Measurements from ENCODE around the gene SLC40A1. TPM values are rescaled to one million over a fixed set of nuclear protein-coding genes. Genes with fewer than 3 reads are reported as not detected.

Gene SLC40A1
- total RNA-seq, 1 donor from 2014 or later = 0.86 TPM

DNA sequence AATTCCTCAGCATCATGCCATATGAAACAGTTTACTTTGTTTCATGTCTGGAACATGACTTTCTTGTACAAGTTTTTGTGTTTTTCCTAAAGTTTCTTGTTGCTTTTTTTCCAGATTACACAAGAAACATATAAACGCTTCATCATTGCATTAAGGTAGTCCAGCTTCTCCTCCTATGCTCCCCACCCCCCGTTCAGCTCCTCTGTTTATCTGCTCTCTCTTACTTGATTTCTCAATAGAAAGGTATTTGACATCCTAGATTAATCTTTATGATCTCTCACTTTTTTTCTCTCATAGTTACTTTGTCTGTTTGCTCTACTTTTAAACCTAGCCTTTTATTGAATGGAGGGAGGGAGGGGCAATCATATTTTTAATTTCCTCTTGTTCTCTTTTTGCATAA lies 25.4 kb downstream of the SLC40A1 start:
- Mint-ChIP-seq H3K4me3 (no peak overlapping the region), H3K9me3 (no peaks in the 10 kb centered on the region), H3K36me3 (ENCODE audit: low read depth) (no peaks in the 10 kb centered on the region), H3K4me1 (ENCODE audit: low read depth) (peaks cover 5% of the 10 kb centered on the region), H3K27ac (no peak overlapping the region), H3K27me3 (ENCODE audit: insufficient read depth) (peaks cover 4% of the 10 kb centered on the region)
- DNase-seq (ENCODE audit: low spot score) = no peak
- intact Hi-C loops (cut with micrococcal nuclease) = no loop called here

DNA sequence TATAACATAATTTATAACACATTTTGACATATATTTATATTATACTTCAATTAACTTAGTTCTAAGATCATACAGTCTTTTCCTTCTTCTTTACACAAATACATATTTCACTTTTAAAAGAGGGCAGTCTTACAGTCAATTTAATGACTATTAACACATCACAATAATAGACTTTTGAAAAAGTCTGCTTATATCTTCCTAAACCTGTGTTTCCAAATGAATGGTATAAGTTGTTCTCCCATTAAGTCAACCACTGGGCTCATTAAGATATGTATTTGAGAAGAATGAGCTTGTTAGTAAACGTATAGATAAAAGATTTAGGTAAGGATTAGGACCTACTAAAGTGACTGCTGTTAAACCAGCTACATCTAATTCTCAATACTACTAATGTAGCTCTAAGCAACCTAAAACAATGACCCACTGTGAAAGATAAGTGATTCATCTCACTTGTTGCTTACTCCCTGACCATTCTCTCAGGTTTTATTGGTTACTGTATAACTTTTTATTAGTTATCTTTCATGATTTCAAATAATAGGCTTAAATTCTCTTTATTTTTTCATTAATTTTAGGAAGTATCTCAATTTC lies 27.0 kb downstream of the SLC40A1 start:
- H3K27me3 Mint-ChIP-seq (ENCODE audit: insufficient read depth) = peaks cover 4% of the 10 kb centered on the region
- no peaks in the 10 kb centered on the region for H3K9me3 Mint-ChIP-seq
- no peak for DNase-seq (ENCODE audit: low spot score)
- no peak overlapping the region for H3K4me3 Mint-ChIP-seq
- intact Hi-C loops (cut with micrococcal nuclease) = no loop called here
- no peaks in the 10 kb centered on the region for H3K4me1 Mint-ChIP-seq (ENCODE audit: low read depth)
- H3K36me3 Mint-ChIP-seq (ENCODE audit: low read depth) = no peaks in the 10 kb centered on the region
- H3K27ac Mint-ChIP-seq = no peak overlapping the region

DNA sequence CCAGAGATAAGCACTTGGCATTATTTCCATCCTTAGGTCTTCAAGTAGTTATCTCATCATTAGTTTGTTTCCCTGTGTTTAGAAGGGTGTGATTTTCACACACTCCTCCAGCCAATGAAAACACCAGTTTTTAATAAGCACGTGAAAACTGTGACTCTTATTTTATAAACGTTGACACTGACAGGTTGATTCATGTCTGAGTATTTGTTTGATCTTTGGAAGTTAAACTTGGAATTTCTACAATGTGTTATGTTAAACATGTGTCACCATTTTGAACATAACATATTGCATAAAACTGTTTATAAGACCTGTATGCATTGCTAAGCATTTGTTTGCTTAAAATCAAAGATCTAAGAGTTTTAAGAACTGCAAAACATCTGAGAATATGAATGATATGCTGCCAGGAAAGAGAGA lies 27.6 kb downstream of the SLC40A1 start:
- no peaks in the 10 kb centered on the region for H3K36me3 Mint-ChIP-seq (ENCODE audit: low read depth)
- no peak overlapping the region for H3K4me3 Mint-ChIP-seq
- H3K4me1 Mint-ChIP-seq (ENCODE audit: low read depth) = no peaks in the 10 kb centered on the region
- peaks cover 4% of the 10 kb centered on the region for H3K27me3 Mint-ChIP-seq (ENCODE audit: insufficient read depth)
- no peaks in the 10 kb centered on the region for H3K9me3 Mint-ChIP-seq
- DNase-seq (ENCODE audit: low spot score) = no peak
- intact Hi-C loops (cut with micrococcal nuclease) = no loop called here
- no peak overlapping the region for H3K27ac Mint-ChIP-seq

DNA sequence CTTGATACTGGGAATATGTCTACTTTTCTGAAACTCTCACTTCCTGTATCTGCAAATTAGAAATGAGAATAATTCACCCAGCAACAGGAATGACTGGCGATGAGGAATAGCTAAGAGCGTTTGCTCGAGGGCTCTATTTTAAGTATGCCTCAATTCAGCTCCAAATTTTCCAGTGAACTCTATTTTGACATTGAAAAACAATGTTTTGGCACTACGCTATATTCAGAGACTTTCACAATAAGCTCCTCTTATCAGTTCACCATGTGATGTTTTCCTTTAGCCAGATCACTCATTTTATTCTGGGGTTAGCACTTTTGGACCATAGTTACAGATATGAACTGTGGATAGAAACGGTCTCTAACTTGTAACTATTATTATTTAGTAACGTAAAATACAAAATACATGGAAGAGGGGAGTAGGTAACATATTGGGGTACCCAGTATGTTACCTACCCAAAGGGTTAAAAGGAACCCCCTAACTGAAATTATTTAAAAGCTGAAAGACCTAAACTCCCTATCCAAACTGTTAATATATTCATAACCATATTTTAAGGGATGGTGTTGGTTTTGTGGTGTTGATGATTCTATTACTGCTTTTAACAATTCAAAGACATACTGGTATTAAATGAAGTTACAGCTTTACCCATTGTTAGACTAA lies 28.1 kb downstream of the SLC40A1 start:
- DNase-seq (ENCODE audit: low spot score) = no peak
- Mint-ChIP-seq H3K27me3 (ENCODE audit: insufficient read depth) (peaks cover 4% of the 10 kb centered on the region), H3K36me3 (ENCODE audit: low read depth) (no peaks in the 10 kb centered on the region), H3K27ac (no peak overlapping the region), H3K4me3 (no peak overlapping the region), H3K4me1 (ENCODE audit: low read depth) (no peaks in the 10 kb centered on the region), H3K9me3 (no peaks in the 10 kb centered on the region)
- intact Hi-C loops (cut with micrococcal nuclease) = no loop called here

DNA sequence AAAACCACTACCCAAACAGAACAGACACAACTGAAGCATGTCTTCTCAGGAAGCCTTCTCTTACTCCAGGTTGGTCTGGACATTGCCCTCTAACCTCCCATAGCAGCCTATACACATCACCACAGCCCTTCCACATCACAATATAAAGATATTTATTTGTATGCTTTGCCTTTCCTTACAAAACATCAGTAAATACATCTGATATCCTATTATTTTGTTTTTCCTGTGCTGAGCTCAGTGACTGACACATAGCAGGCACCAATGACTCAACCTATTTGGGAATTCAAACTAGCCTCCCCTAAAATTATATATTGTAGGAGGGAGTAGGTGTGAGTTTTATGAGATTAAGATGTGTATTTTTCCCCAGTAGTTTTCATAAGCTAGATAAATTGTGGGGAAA lies 28.8 kb downstream of the SLC40A1 start:
- H3K36me3 Mint-ChIP-seq (ENCODE audit: low read depth) = no peaks in the 10 kb centered on the region
- intact Hi-C loops (cut with micrococcal nuclease) = no loop called here
- H3K27me3 Mint-ChIP-seq (ENCODE audit: insufficient read depth) = peaks cover 4% of the 10 kb centered on the region
- no peak overlapping the region for H3K4me3 Mint-ChIP-seq
- H3K27ac Mint-ChIP-seq = no peak overlapping the region
- no peak for DNase-seq (ENCODE audit: low spot score)
- H3K9me3 Mint-ChIP-seq = no peaks in the 10 kb centered on the region
- no peaks in the 10 kb centered on the region for H3K4me1 Mint-ChIP-seq (ENCODE audit: low read depth)

DNA sequence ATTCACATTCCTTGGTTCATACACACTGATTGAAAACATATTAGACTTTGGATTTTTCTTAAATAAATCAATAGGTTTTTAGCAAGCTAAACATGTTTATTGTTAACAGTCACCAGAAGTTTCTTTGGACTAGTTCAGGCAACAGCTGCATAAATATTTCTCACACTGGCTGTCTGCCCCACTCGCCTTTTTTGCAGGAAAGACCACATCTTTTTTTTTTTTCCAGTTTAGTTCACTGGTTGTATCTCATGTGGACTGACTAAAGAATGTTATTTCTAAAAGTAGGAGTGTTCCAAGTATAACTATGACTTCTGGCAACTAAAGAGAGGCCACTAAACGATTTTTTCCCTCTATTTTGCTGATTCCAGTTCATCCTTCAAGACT lies 31.1 kb downstream of the SLC40A1 start:
- H3K27ac Mint-ChIP-seq = no peak overlapping the region
- no peak for DNase-seq (ENCODE audit: low spot score)
- intact Hi-C loops (cut with micrococcal nuclease) = no loop called here
- no peaks in the 10 kb centered on the region for H3K9me3 Mint-ChIP-seq
- no peaks in the 10 kb centered on the region for H3K36me3 Mint-ChIP-seq (ENCODE audit: low read depth)
- no peak overlapping the region for H3K4me3 Mint-ChIP-seq
- no peaks in the 10 kb centered on the region for H3K4me1 Mint-ChIP-seq (ENCODE audit: low read depth)
- H3K27me3 Mint-ChIP-seq (ENCODE audit: insufficient read depth) = no peaks in the 10 kb centered on the region

DNA sequence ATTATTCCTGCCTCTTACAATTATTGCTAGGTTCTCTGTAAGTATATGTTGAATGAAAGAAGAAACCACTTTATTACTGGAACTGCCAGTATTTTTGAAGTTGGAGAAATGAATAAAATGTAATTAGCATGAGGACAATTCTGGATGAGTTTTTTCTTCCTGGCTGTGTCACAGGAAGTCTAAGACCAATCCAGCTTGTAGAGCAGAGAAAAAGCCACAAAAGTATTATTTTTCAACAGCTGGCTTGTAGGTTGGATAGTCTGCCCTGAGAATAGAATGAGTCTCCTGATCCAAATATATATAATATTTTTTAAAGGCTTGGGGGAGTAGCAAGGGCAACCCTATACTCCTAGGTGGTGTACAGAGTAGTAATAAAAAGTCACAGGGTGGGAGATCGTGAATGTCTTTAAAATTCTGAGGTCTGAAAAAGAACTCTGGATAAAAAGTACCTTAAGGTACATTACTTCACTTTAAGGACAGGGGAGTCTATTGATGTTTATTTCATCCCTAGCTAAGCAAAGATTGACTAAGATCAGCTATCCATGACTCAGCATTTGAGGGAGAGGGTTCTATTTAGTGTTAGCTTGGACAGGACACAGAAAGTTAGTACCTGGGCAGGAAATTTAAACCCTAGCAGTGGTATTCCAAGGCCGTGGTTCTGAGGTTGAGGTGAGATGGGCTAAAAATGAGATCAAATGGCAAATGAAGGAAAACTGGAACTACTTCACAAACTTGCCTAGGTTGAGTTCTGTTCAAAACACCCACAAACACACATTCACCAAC lies 31.7 kb downstream of the SLC40A1 start:
- Mint-ChIP-seq H3K4me1 (ENCODE audit: low read depth) (no peaks in the 10 kb centered on the region), H3K4me3 (no peak overlapping the region), H3K36me3 (ENCODE audit: low read depth) (no peaks in the 10 kb centered on the region), H3K27ac (no peak overlapping the region), H3K9me3 (no peaks in the 10 kb centered on the region), H3K27me3 (ENCODE audit: insufficient read depth) (no peaks in the 10 kb centered on the region)
- intact Hi-C loops (cut with micrococcal nuclease) = no loop called here
- DNase-seq (ENCODE audit: low spot score) = no peak

DNA sequence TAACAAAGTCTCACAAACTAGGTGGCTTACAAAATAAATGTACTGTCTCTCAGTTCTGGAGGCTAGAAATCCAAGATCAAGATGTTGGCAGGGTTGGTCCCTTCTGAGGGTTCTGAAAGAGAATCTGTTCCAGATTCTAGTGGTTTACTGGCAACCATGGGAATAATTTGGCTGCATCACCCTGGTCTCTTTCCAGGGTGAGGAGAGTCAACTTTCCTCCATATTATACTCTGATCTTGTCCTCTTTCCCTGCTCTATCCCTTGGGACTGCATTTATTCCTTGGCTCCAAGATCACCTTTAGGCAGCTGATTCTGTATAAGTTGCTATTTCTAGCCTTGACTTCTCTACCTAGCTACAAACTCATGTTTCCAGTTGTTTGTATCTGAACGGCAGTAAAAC lies 35.2 kb downstream of the SLC40A1 start:
- no peaks in the 10 kb centered on the region for H3K36me3 Mint-ChIP-seq (ENCODE audit: low read depth)
- peaks cover 6% of the 10 kb centered on the region for H3K27me3 Mint-ChIP-seq (ENCODE audit: insufficient read depth)
- no peak overlapping the region for H3K27ac Mint-ChIP-seq
- H3K4me1 Mint-ChIP-seq (ENCODE audit: low read depth) = no peaks in the 10 kb centered on the region
- no peaks in the 10 kb centered on the region for H3K9me3 Mint-ChIP-seq
- no peak overlapping the region for H3K4me3 Mint-ChIP-seq
- intact Hi-C loops (cut with micrococcal nuclease) = no loop called here
- DNase-seq (ENCODE audit: low spot score) = no peak

DNA sequence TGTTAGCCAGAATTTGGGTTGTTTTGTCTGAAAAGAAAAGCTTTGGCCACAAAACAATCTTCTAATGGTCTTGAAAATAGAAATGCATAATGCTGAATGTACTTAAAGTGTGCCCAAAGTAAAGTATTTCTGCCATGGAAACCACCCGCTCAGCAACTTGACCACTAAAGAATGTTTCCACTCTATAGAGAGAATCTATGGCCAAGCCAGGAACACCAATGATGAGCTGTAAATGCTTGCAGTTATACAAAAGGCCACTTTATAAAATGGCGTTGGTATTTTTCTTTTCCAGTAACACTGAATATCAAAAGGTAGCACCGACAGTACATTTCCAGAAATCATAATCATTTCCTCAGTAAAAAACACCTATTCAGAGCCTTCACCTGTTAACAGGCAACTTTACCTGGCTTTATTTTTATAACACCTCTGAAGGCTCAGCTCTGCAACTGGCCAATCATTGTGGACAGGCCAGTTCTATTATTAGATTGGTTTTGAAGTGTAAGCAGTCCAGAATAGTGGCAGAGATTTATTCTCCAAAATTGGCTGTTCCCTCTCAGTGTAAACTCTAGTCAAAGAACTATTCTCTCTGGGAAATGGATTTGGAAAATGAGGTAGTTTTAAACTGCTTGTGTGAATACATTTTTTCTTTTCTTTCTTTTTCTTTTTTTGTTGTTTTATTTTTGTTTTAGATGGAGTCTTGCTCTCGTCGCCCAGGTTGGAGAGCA lies 36.1 kb downstream of the SLC40A1 start:
- no peak overlapping the region for H3K27ac Mint-ChIP-seq
- no peaks in the 10 kb centered on the region for H3K4me1 Mint-ChIP-seq (ENCODE audit: low read depth)
- no peaks in the 10 kb centered on the region for H3K36me3 Mint-ChIP-seq (ENCODE audit: low read depth)
- peaks cover 6% of the 10 kb centered on the region for H3K27me3 Mint-ChIP-seq (ENCODE audit: insufficient read depth)
- intact Hi-C loops (cut with micrococcal nuclease) = no loop called here
- DNase-seq (ENCODE audit: low spot score) = no peak
- no peaks in the 10 kb centered on the region for H3K9me3 Mint-ChIP-seq
- H3K4me3 Mint-ChIP-seq = no peak overlapping the region

DNA sequence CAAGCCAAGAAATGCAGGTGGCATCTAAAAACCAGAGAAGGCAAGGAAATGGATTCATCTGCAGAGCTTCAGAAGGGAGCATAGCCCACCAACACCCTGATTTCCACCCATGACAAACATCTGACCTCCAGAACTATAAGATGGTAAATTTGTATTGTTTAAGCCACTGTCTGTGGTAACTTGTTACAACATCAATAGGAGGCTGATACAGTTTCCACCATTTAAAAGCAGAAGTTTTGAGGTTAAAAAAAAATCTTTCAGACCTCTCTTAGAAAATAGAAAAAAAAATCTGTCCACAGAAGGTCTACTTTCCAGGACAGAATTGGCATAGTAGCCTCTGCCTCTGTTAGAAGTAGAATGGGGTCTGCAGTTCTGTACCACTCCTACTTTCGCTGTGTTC lies 37.2 kb downstream of the SLC40A1 start:
- intact Hi-C loops (cut with micrococcal nuclease) = no loop called here
- Mint-ChIP-seq H3K27me3 (ENCODE audit: insufficient read depth) (peaks cover 6% of the 10 kb centered on the region), H3K4me3 (no peak overlapping the region), H3K36me3 (ENCODE audit: low read depth) (no peaks in the 10 kb centered on the region), H3K27ac (no peak overlapping the region), H3K9me3 (no peaks in the 10 kb centered on the region), H3K4me1 (ENCODE audit: low read depth) (no peaks in the 10 kb centered on the region)
- DNase-seq (ENCODE audit: low spot score) = no peak

DNA sequence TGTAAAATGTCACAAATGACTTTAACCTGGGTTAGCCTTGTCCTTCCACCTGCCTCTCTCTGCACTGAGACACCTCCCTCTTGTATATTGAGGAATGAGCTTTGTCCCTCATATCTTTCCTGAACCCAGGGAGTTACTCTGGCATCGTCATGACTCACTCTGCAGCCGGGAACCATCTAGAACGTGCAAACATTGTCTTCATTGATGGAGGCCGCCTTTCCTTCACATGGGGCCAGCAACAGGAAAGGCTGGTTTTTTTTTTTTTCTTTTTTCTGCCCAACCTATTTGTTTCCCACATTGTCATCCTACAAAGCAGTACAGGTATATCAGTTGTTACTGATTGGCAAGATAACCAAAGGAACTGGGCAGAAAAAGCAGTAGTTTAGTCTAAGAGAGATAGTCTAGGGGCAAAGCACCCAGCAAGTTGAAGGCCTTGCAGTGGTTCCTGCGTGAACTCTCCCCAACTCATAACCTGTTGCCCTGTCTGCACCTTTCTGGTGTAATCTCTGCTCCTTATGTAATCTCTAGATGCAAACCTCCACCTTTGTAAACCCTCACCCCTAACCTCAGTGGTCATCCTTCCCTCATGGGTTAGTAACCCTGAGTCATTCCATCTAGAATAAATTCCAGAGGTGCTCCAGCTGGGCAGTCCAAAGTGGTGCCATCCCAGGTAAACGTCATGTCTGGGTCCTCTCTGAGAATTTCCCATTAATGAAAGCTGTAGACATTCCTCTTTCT lies 38.3 kb downstream of the SLC40A1 start:
- peaks cover 6% of the 10 kb centered on the region for H3K27me3 Mint-ChIP-seq (ENCODE audit: insufficient read depth)
- no peaks in the 10 kb centered on the region for H3K4me1 Mint-ChIP-seq (ENCODE audit: low read depth)
- H3K27ac Mint-ChIP-seq = no peak overlapping the region
- H3K4me3 Mint-ChIP-seq = no peak overlapping the region
- no peak for DNase-seq (ENCODE audit: low spot score)
- no peaks in the 10 kb centered on the region for H3K36me3 Mint-ChIP-seq (ENCODE audit: low read depth)
- intact Hi-C loops (cut with micrococcal nuclease) = no loop called here
- no peaks in the 10 kb centered on the region for H3K9me3 Mint-ChIP-seq

DNA sequence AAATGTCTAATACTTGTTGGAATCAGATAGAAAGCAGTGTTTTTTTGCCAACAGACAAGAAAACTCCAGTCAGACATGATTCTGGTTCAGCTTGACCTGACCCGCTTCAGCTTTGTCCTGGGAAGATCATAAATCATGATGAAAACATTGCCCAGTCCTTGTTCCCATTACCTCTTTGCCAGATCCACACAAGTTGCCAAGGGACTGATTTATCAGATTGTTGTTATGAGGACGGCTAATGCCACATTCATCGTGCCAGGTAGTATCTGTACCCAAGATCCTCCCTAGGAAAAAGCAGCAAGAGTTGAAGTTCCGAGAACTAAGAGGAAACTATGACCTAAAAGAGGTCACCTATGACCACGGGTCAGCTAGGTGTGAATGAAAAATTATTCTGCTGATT lies 39.0 kb downstream of the SLC40A1 start:
- no peak overlapping the region for H3K4me3 Mint-ChIP-seq
- DNase-seq (ENCODE audit: low spot score) = no peak
- no peaks in the 10 kb centered on the region for H3K9me3 Mint-ChIP-seq
- no peaks in the 10 kb centered on the region for H3K36me3 Mint-ChIP-seq (ENCODE audit: low read depth)
- H3K27me3 Mint-ChIP-seq (ENCODE audit: insufficient read depth) = peaks cover 9% of the 10 kb centered on the region
- no peaks in the 10 kb centered on the region for H3K4me1 Mint-ChIP-seq (ENCODE audit: low read depth)
- H3K27ac Mint-ChIP-seq = no peak overlapping the region
- intact Hi-C loops (cut with micrococcal nuclease) = no loop called here
